ENCODE measurements around the gene NT5C2. TPM values are rescaled to one million over a fixed set of nuclear protein-coding genes. Genes with fewer than 3 reads are reported as not detected.

Gene NT5C2
- total RNA-seq (2022; extraction: Qiagen RNA extraction), result 60.6 to 82.9 TPM (median 63.2 TPM) in 5 replicates

GRCh38 chr10:103193107-103193819, at the start of gene NT5C2:
Gene NT5C2, minus strand, starts transcription at chr10:103193272. Its CDS starts 18,314 bp downstream, at chr10:103174958.

Other genes starting within 250 kb of the NT5C2 start
- gene RPEL1, start 52.6 kb upstream of the NT5C2 start, total RNA-seq (2022; extraction: Qiagen RNA extraction), result 0.07 TPM in 2 of 5 replicates, not detected in the others
- 16.7 to 23.7 TPM (median 18.3 TPM) in 5 replicates for gene INA, start 83.9 kb upstream of the NT5C2 start, total RNA-seq (2022; extraction: Qiagen RNA extraction)
- gene PCGF6, start 157.9 kb upstream of the NT5C2 start, total RNA-seq (2022; extraction: Qiagen RNA extraction), result 10.5 to 12.8 TPM (median 11.0 TPM) in 5 replicates
- 2.5 to 3.4 TPM (median 2.7 TPM) in 5 replicates for gene TAF5, start 174.7 kb upstream of the NT5C2 start, total RNA-seq (2022; extraction: Qiagen RNA extraction)
- gene ATP5MK, start 203.2 kb upstream of the NT5C2 start, total RNA-seq (2022; extraction: Qiagen RNA extraction), result 466 to 497 TPM (median 484 TPM) in 5 replicates
- 35.3 to 40.5 TPM (median 38.3 TPM) in 5 replicates for gene PDCD11, start 203.4 kb upstream of the NT5C2 start, total RNA-seq (2022; extraction: Qiagen RNA extraction)